Stimulated activated CD4-positive, alpha-beta T cell treated with anti-CD3 and anti-CD28 coated beads, Interleukin-2, amount 100 ng/mL, for 48 hours (primary cell): ENCODE measurements around the gene CDCP1.
"Not testable (repeated sequence)": the region's sequence is repeated elsewhere in the genome, so short reads cannot be mapped to it uniquely, and the experiment has no call there.

Experiments
- DNase-seq, 2 donors: peaks; one replicate each; pipeline ENCODE4 v3.0.0-alpha.2; 2020

CDCP1 gene

DNA sequence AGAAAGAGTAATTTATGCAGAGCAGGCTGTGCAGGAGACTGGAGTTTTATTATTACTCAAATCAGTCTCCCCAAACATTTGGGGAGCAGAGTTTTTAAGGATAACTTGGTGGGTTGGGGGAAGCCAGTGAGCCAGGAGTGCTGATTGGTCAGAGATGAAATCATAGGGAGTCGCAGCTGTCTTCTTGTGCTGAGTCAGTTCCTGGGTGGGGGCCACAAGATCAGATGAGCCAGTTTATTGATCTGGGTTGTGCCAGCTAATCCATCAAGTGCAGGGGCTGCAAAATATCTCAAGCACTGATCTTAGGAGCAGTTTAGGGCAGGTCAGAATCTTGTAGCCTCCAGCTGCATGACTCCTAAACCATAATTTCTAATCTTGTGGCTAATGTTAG lies 92.4 kb downstream of the CDCP1 start:
- DNase-seq = not testable (repeated sequence)

- no peak for DNase-seq
Measured at GRCh38 chr3:45051685-45052084, 94.5 kb downstream of the CDCP1 start.

DNA sequence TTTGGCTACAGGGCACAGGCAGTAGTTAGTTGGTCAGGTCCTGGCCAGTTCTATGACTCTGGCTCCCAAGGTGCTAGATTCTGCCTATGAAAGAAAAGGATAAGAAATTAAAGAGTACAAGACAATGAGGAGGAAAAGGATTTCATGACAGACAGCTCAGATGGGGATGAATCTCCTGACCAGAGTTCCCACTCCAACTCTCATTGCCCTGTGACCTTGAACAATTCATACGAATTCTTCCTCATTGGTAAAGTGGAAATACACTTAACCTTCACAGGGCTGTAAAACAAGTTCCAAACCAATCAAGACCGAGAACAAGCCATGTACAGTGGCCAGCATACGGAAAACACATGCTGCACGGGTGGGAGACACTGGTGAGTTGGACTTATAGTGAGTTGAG lies 96.4 kb downstream of the CDCP1 start:
- no peak for DNase-seq

GRCh38 chr3:45048244-45048643 lies 97.9 kb downstream of the CDCP1 start:
- DNase-seq = no peak

DNA sequence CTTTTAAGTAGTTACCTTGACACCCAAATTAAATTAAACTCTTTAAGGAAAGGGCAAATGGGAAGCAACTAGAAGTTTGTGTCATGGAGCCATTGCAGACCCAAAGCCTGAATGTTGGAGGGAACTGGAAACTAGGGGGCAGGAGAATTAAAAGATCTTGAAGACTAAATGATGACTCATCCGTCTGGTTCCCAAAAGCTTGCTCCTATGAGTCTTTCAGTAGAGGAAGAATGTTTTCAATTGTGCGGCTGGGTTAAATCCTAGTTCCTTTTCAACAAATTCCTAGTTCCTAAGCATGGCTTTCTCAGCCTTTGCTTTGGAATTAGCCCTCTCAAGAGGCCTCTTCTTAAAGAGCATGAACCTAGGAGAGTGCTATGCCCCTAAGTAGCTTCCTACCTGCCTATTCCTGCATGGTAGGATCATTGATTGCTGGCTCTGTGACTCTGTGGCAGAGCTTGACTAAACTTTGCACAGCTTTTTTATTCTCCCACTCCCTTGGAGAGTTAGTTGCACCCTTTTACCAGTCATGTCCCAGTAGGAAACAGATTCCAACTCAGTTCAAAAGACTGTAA lies 102.4 kb downstream of the CDCP1 start:
- DNase-seq = no peak

DNA sequence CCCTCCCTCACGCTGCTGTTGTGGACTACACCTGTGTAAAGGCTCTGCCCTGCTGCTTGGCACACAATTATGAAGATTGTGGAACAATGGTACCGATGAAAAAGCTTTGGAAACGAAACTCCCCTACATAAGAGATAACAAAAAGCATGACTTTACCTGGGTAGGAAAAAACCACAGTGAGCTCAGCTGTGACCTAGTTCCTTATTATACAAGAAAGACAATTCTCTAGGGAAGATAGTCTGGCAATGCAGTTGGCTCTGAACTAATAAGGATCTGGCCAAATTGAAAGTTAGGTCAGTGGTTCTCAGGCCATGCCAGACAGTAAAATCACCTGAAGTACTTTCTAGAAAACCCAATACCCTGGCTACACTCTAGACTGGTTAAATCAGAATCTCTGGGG lies 104.0 kb downstream of the CDCP1 start:
- DNase-seq = no peak

- DNase-seq = no peak
Measured at GRCh38 chr3:45041666-45042065, 104.5 kb downstream of the CDCP1 start.

DNA sequence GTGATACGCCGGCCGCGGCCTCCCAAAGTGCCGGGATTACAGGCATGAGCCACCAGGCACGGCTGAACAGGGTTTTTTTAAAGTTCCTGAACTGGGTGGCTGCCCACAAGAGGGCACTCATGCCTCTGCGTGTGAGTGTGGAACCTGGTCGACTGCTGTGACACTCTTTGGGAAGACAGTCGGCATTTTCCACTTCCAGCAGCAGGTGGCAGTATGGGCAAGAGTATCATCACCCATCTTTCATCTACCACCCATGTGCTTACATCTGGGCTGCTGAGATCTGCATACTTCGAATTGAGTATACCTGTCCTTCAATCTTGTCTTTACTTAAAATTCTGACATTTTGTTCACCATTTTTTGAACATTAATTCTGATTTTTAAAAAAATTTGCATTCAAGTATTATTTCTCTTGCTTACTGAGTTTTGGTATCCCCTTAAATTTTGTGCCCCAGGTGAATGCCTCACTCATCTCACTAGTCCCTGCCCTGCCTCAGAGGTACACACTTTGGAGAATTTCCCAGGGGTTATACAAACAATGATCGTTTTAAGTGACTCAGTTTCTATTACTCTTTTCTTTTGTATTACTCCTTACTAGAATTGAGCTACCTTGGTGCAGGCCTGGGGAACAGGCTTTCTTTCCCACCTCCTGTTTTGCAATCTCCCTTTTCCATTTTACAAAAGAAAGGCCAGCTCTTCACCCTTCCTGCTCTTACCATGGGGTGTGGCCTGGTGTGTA lies 108.3 kb downstream of the CDCP1 start:
- DNase-seq = peak; percentile 85 to 89

DNA sequence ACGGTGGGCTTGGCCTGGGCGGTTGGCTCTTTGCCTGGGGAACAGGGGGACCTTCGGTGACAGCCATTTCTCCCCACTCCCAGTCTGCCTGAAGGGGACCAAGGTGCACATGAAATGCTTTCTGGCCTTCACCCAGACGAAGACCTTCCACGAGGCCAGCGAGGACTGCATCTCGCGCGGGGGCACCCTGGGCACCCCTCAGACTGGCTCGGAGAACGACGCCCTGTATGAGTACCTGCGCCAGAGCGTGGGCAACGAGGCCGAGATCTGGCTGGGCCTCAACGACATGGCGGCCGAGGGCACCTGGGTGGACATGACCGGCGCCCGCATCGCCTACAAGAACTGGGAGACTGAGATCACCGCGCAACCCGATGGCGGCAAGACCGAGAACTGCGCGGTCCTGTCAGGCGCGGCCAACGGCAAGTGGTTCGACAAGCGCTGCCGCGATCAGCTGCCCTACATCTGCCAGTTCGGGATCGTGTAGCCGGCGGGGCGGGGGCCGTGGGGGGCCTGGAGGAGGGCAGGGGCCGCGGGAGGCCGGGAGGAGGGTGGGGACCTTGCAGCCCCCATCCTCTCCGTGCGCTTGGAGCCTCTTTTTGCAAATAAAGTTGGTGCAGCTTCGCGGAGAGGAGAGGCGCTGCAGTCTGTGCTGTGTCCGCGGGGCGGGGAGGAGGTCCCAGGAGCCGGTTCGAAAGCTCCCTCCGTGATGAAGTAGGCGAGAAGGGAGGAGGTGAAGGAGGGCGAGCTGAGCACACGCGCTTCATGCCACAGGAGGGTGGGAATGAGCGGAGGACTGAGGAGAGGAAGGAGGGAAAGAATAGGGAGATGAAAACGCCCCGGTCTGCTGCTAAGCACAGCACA lies 110.5 kb downstream of the CDCP1 start:
- no peak for DNase-seq

DNA sequence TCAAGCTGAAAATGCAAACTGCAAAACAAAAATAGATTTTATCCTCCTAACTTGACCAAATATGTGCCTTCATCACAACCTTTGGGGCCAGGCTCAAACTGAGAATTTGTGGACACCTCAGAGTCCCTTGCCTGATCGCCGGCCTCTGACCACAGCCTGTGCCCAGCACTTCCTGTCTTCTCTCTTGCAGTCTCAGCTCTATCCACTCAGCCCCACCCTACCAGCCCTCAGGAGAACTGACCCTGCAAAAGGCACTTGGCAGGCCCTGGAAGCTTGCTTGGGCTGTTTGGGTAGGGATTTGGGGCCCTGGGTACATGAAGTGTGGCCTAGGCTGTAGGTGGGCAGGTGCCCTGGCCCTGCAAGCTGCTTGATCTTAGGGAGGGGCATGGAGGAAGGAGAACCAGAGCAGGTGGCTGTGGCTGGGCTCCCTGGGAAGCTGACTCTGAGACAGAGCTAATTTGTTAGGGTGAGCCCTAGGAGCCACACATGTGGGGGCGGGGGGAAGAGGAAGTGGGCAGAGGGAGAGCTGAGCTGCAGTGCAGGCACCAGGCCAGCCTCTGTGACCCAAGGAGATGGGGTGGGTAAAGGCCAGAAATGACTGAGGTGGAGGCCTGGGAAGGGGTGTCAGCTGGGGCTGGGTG lies 111.4 kb downstream of the CDCP1 start:
- no peak for DNase-seq

DNA sequence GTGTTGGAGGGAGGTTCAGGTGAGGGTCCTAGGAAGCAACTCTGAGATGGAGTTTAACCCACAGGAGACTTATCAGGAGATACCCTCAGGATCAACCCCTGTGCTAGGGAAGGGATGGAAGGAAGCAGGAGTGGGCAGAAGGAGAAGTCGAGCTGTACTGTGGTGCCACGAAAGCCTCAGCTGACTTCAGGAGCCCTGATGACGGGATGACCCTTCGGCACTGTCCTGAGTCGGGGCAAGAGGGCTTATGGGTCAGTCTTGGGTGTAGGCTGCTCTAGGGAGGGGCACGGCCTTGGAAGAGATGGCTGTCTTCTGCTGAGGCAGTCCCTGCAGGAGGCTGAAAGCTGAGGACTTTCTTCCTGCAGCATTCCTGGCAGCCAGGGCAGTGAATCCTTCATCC lies 112.4 kb downstream of the CDCP1 start:
- DNase-seq = no peak
